Retinal pigment epithelial cell (primary cell): Measurements from ENCODE around the gene STEAP3.

ENCODE experiments used
- DNase-seq: peaks from one replicate; pipeline ENCODE4 v3.0.0-alpha.2; 2010; ENCODE audit warnings: low read depth
- H3K4me3 ChIP-seq: 2 replicates; pipeline ENCODE4 v1.5.1; 2011; ENCODE audit warnings: mild to moderate bottlenecking, low read length, control low read depth, moderate library complexity
- TF ChIP-seq, protein P1 (sequence below): conservative IDR thresholded peaks from 2 replicates; pipeline ENCODE4 v1.5.1; 2011; ENCODE audit warnings: low read depth, low read length, control low read depth, inconsistent platforms

The STEAP3 gene

DNA sequence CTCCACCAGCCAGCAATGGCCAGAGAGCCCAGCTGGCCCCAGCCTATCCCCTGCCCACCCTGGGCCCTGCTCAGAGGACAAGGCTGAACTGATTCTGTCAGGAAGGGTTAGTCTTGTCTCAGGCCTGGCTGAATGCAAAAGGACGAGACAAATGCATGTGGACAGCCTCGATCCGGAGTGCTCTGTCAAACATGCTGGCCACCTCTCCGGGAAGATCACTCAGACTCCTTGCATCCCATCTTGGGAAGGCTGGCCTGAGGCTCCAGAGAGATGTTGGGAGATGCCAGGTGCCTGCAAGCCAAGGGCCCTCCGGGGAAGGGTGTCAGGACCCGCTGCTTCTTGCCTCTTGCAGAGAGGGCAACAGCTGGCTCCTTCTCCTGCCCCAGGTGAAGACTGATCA, 44.9 kb upstream of the STEAP3 start:
- DNase-seq = no peak
- H3K4me3 ChIP-seq = no peak overlapping the region
- TF ChIP-seq, protein P1, sequence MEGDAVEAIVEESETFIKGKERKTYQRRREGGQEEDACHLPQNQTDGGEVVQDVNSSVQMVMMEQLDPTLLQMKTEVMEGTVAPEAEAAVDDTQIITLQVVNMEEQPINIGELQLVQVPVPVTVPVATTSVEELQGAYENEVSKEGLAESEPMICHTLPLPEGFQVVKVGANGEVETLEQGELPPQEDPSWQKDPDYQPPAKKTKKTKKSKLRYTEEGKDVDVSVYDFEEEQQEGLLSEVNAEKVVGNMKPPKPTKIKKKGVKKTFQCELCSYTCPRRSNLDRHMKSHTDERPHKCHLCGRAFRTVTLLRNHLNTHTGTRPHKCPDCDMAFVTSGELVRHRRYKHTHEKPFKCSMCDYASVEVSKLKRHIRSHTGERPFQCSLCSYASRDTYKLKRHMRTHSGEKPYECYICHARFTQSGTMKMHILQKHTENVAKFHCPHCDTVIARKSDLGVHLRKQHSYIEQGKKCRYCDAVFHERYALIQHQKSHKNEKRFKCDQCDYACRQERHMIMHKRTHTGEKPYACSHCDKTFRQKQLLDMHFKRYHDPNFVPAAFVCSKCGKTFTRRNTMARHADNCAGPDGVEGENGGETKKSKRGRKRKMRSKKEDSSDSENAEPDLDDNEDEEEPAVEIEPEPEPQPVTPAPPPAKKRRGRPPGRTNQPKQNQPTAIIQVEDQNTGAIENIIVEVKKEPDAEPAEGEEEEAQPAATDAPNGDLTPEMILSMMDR = no peak

DNA sequence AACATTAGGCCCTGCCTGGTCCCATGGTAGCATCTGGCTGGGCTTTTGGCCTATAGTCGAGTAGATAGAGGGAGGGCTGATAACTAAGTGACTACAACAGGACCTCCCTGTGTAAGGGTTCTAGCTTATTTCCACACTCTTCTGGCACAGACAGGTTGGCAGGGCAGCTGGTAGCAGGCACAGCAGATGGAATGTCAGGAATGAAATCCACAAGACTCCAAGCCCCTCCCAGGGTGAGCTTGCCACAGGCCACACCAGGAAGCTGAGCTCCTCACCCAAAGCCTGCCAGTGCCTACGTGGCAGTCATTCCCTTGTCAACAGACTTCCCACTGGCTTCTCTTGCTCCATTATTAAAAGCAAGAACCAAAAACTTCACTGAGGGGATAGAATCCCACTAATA, 44.4 kb upstream of the STEAP3 start:
- peak; percentile 77 for DNase-seq
- no peak overlapping the region for H3K4me3 ChIP-seq

DNA sequence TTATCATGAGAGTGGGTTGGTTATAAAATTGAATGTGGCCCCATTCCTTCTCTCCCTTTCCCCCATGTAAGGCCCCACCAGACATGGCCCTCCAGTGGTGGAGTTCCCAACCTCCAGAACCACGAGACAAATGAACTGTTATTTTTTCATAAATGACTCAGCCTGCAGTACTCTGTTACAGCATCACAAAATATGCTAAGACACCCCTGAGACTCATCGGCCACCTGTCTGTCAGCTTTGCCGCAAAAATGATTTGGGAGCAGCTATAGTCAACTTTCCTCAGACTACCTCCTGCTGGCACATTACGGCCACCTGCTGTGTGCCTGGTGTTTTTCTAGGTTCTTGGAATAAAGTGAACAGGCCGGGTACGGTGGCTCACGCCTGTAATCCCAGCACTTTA, 43.6 kb upstream of the STEAP3 start:
- TF ChIP-seq, protein P1 = no peak
- H3K4me3 ChIP-seq = no peak overlapping the region
- DNase-seq = no peak

More for the DNA sequence above, 44.4 kb upstream of the STEAP3 start:
- TF ChIP-seq, protein P1 = no peak

DNA sequence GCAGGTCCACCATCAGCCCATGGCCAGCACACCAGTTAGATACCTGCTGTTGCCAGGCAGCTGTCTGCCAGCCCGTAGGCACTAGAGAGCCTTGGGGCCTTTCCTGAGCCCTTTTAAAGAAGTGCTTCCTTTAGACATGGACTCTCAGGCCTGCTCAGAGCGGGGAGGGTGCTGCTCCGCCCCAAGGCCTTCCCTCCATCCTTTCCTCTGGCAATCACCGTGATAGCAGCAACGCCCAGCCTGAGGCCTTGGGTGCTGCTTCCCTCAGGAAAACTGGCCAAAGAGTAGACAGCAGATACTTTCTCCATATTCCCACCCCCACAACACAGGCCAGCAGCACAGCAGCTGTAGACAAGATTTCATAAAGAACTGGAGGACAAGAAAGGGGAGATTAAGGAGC, 42.7 kb upstream of the STEAP3 start:
- H3K4me3 ChIP-seq = no peak overlapping the region
- TF ChIP-seq, protein P1 = no peak
- no peak for DNase-seq

DNA sequence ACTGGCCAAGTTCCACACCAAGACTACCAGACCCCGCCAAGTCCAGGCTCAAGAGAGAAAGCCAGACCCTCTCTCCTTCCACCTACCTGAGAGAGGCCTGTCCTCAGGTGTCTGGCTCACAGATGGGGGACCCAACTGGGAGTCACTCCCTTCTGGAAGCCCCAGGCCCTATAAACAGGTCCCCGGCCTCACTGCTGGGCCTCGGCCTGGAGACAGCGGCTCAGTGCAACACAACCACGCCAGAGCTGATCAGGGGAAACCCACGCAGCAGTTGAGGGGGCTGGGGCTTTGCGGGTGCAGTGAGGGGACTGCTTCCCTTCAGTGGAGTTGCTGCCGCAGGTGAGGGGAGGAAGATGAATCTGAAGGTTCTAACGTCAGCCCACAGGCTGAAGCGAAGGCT, 42.2 kb upstream of the STEAP3 start:
- H3K4me3 ChIP-seq = no peak overlapping the region
- TF ChIP-seq, protein P1 = no peak
- DNase-seq = no peak

DNA sequence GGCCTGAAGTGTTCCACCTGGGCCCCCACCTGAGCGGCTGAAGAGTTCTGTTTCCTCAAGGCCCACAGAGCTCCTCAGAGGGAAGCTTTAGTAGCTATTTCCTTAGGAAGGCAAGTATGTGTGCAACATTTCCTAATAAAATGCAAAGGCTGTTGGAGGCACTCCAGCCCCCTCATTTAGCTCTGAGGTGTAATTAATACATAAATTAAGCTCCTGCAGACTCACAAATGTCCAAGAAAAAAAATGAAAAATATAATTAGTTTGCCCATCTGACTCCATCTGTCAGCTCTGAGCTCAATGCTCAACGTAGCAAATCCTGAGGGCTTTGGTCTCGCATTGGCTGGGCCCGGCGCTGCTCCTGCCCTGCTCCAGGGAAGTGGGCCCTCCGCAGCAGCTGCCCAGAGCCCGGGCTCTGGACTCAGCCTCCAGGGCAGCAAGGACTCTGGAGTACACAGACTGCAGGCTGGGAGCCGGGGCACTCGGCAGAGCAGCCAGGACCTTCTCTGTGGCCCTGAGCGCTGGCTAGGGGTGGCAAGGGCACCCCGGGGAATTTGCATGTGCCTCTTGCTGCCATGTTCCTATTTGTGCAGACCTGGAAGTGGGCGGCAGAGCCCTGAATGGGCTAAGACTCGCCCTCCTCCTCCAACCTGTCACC, 41.7 kb upstream of the STEAP3 start:
- no peak for DNase-seq
- TF ChIP-seq, protein P1 = no peak
- H3K4me3 ChIP-seq = no peak overlapping the region

DNA sequence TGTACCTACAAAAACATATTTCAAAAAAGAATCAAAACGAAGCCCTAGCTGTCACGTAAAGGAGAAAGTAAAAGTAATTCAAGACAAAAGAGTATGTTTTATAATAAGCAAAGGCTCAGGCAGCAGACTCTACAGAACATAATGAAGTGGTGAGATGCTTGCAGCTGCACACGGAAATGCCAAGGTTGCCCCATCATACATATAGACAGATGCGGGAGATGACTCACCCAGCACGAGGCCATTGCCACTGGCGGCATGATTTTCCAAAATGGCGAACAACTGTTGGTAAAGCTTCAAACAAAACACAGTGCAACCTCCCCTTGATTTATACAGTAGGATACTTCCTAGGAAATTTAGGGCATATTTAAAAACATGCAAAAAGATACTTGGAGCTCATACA, 39.1 kb upstream of the STEAP3 start:
- no peak overlapping the region for H3K4me3 ChIP-seq
- TF ChIP-seq, protein P1 = no peak
- no peak for DNase-seq
